Prostate gland (tissue), 2 donors: ENCODE results near the gene CDH6. TPM values are rescaled to one million over a fixed set of nuclear protein-coding genes. Genes with fewer than 3 reads are reported as not detected.

Experiments
- DNase-seq: peaks from one replicate; pipeline ENCODE4 v3.0.0-alpha.2; 2019; ENCODE audit warnings: low spot score
- H3K27ac ChIP-seq, 2 donors: fragments of 200-600 bp; sonication (generic); 2 replicates each; pipeline ENCODE4 v1.5.1; 2017 to 2019
- H3K27me3 ChIP-seq: fragments of 200-600 bp; sonication (generic); replicated peaks from 2 replicates; pipeline ENCODE4 v1.5.1; 2019; ENCODE audit not compliant: insufficient read depth
- H3K36me3 ChIP-seq, 2 donors: fragments of 200-600 bp; sonication (generic); 1 replicate in 1 of 2; 2 replicates in 1 of 2; pipeline versions ENCODE4 v1.5.1 to v1.8.1; 2017 to 2019
- H3K4me1 ChIP-seq: fragments of 200-600 bp; sonication (generic); replicated peaks from 2 replicates; pipeline ENCODE4 v1.5.1; 2019
- H3K4me3 ChIP-seq, 2 donors: fragments of 200-600 bp; sonication (generic); 2 replicates each; pipeline ENCODE4 v1.5.1; 2017 to 2019
- H3K9me3 ChIP-seq: fragments of 200-600 bp; sonication (generic); 2 replicates; pipeline ENCODE4 v1.5.1; 2017
- CTCF ChIP-seq, 4 experiments: fragments of 200-600 bp in 2 of 4; fragments of 450-650 bp in 2 of 4; sonication (generic) in 2 of 4; IDR thresholded peaks; 1 replicate in 3 of 4; 2 replicates in 1 of 4; pipeline ENCODE4 v1.5.1; 2016 to 2019; ENCODE audit warnings: antibody characterized with exemption in 4 of 4, mild to moderate bottlenecking in 2 of 4, moderate library complexity in 2 of 4
- POLR2A ChIP-seq: fragments of 450-650 bp; IDR thresholded peaks from one replicate; pipeline ENCODE4 v1.6.1; 2016; ENCODE audit warnings: antibody characterized with exemption, mild to moderate bottlenecking
- POLR2AphosphoS5 ChIP-seq: sonication (generic); formaldehyde crosslinking; IDR thresholded peaks from one replicate; pipeline ENCODE4 v1.6.1; 2017; ENCODE audit warnings: antibody characterized with exemption
- WGBS: methylation state at CpG from one replicate; pipeline ENCODE4 v1.1.5; 2018; 5-methylcytosine and 5-hydroxymethylcytosine counted together
- intact Hi-C: fragments of 100-400 bp; cut with DNase I; formaldehyde crosslinking; loops from one replicate; pipeline ENCODE4 v1.14.2; 2022
- total RNA-seq, 2 donors: library from RNA; depleted of rRNA; stranded (reverse); fragments of >200 nt; gene quantifications; one replicate each; pipeline ENCODE4 v1.1.0, GENCODE V29; 2016

CDH6 gene
- total RNA-seq, 2 donors from 2014 or later: 1.2 to 2.3 TPM

- Histone ChIP-seq H3K27ac (no peak overlapping the region), H3K27me3 (no peaks in the 10 kb centered on the region), H3K36me3 (no peaks in the 10 kb centered on the region), H3K4me3 (no peak overlapping the region), H3K9me3 (no peaks in the 10 kb centered on the region), H3K4me1 (no peaks in the 10 kb centered on the region)
- TF ChIP-seq POLR2A (no peak), POLR2AphosphoS5 (no peak), CTCF (IDR thresholded peaks at IDR 0.05) (no peak)
- no peak for DNase-seq
- WGBS: 90% methylated on average over 1 of the region's 1 CpG
- intact Hi-C loops: no loop called here
Measured at GRCh38 chr5:31362529-31362900, 169.0 kb downstream of the CDH6 start.

- intact Hi-C loops: no loop called here
- Histone ChIP-seq H3K4me3 (no peak overlapping the region), H3K9me3 (no peaks in the 10 kb centered on the region), H3K4me1 (no peaks in the 10 kb centered on the region), H3K27ac (no peak overlapping the region), H3K36me3 (no peaks in the 10 kb centered on the region), H3K27me3 (no peaks in the 10 kb centered on the region)
- DNase-seq: no peak
- WGBS: 83% methylated on average over 3 of the region's 3 CpGs
- TF ChIP-seq POLR2AphosphoS5: no peak
- TF ChIP-seq CTCF (IDR thresholded peaks at IDR 0.05): no peak
- TF ChIP-seq POLR2A: no peak
Measured at GRCh38 chr5:31362931-31363568, 169.6 kb downstream of the CDH6 start.

DNA sequence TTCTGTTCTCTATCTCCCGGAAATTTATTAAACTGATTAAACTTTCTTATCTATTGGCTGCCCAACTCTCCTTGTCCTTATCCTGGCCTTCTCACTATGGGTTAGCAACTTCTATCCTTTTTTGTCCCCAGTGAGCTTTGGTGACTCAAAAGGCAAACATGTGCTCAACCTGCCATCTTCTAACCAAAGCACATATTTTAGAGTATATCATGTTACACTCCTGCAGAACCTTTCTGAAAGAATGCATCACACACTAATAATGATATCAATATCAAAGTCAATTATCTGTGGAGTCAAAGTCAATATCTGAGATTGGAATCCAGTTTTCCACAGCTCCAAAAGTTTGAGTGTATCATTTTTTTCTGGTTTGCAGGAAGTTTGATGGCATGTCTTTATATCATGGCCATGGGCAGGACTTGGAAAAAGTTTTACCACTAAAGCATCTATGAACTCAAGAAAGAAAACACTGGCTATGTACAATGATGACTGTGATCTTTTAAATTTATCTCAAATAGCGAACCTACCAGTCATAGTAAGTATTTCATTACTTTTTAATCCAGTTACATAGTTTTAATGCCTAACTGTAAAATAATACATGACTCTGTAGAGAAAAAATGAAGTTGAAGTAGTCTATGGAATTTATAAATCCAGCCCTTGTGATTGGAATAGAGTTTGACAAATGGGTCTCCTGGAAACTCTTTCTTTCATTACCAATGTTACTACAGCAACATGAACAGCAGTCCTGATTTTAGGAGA lies 171.6 kb downstream of the CDH6 start:
- no peak overlapping the region for H3K4me3 ChIP-seq
- TF ChIP-seq CTCF (IDR thresholded peaks at IDR 0.05): no peak
- TF ChIP-seq POLR2A: no peak
- no peak for TF ChIP-seq POLR2AphosphoS5
- no peak overlapping the region for H3K27ac ChIP-seq
- no peaks in the 10 kb centered on the region for H3K9me3 ChIP-seq
- intact Hi-C loops: no loop called here
- WGBS: 88% methylated on average over 2 of the region's 2 CpGs
- H3K36me3 ChIP-seq: no peaks in the 10 kb centered on the region
- no peak for DNase-seq
- H3K4me1 ChIP-seq: no peaks in the 10 kb centered on the region
- no peaks in the 10 kb centered on the region for H3K27me3 ChIP-seq

GRCh38 chr5:31365776-31366175 lies 172.3 kb downstream of the CDH6 start:
- Histone ChIP-seq H3K4me1 (no peaks in the 10 kb centered on the region), H3K27ac (no peak overlapping the region), H3K36me3 (no peaks in the 10 kb centered on the region), H3K9me3 (no peaks in the 10 kb centered on the region), H3K4me3 (no peak overlapping the region), H3K27me3 (no peaks in the 10 kb centered on the region)
- TF ChIP-seq CTCF (IDR thresholded peaks at IDR 0.05): no peak
- no peak for TF ChIP-seq POLR2A
- TF ChIP-seq POLR2AphosphoS5: no peak
- intact Hi-C loops: no loop called here
- whole genome bisulfite sequencing: 94% methylated on average over 3 of the region's 3 CpGs
- DNase-seq: no peak

- no peak overlapping the region for H3K27ac ChIP-seq
- no peaks in the 10 kb centered on the region for H3K27me3 ChIP-seq
- no peaks in the 10 kb centered on the region for H3K4me1 ChIP-seq
- TF ChIP-seq POLR2A: no peak
- no peak for TF ChIP-seq POLR2AphosphoS5
- TF ChIP-seq CTCF (IDR thresholded peaks at IDR 0.05): no peak
- H3K36me3 ChIP-seq: no peaks in the 10 kb centered on the region
- H3K9me3 ChIP-seq: no peaks in the 10 kb centered on the region
- 61% methylated on average over 5 of the region's 5 CpGs for WGBS
- H3K4me3 ChIP-seq: no peak overlapping the region
- no peak for DNase-seq
- intact Hi-C loops: no loop called here
Measured at GRCh38 chr5:31366941-31367340, 173.5 kb downstream of the CDH6 start.
